Ureter (tissue), 1 donor: ENCODE measurements around the gene ADCK2. TPM values are rescaled to one million over a fixed set of nuclear protein-coding genes. Genes with fewer than 3 reads are reported as not detected.
A peak's percentile ranks its signal among the peaks of the same experiment; 100 is the strongest.
"Not testable (repeated sequence)": the region's sequence is repeated elsewhere in the genome, so short reads cannot be mapped to it uniquely, and the experiment has no call there.

Experiments used
- DNase-seq: peaks from one replicate; pipeline ENCODE4 v3.0.0-alpha.2; 2020; ENCODE audit warnings: low spot score
- total RNA-seq: library from RNA; stranded (reverse); gene quantifications from one replicate; pipeline ENCODE4 v1.2.4, GENCODE V29; 2023
- donor health status: DM: yes; HTN: yes; CAD: no.

Gene ADCK2
- total RNA-seq, 1 donor from 2014 or later, result 28.9 TPM

DNA sequence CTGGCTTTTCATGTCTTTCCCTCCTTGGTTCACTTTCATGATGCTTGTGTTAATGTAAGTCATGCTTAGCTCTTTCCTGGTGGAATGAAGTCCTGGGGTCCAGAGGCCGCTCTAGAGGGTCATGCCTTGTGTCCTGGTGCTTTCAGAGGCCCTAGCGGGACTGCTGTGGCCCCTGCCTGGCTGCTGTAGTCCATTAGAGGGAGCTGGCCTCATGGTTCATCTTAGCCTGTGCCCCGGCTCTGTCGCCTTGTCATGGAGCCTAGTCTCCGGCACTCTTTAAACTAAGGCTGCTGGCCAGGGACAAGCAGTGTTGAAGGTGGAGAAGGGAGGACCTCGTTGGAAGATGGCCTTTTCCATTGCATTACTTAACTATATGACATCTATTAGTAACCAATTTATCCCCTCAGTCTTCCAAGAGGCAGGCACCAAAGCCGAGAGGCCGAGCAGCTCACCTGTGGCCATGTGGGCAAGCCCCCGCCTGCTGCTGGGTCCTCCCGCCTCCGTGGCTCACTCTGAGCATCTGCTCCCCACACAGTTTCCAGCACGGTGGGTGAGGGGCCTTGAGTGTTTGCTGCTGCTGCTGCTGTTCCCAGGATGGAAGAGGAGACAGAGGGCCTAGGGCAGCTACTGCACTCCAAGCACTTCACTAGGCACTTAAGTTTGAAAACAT is 18.8 kb downstream of the ADCK2 start:
- DNase-seq, result no peak

- DNase-seq, result not testable (repeated sequence)
Observed at GRCh38 chr7:140693849-140694248, 21.1 kb downstream of the ADCK2 start.

- no peak for DNase-seq
Observed at GRCh38 chr7:140694592-140694991, 21.8 kb downstream of the ADCK2 start.

- no peak for DNase-seq
Observed at GRCh38 chr7:140695381-140695780, 22.6 kb downstream of the ADCK2 start.

DNA sequence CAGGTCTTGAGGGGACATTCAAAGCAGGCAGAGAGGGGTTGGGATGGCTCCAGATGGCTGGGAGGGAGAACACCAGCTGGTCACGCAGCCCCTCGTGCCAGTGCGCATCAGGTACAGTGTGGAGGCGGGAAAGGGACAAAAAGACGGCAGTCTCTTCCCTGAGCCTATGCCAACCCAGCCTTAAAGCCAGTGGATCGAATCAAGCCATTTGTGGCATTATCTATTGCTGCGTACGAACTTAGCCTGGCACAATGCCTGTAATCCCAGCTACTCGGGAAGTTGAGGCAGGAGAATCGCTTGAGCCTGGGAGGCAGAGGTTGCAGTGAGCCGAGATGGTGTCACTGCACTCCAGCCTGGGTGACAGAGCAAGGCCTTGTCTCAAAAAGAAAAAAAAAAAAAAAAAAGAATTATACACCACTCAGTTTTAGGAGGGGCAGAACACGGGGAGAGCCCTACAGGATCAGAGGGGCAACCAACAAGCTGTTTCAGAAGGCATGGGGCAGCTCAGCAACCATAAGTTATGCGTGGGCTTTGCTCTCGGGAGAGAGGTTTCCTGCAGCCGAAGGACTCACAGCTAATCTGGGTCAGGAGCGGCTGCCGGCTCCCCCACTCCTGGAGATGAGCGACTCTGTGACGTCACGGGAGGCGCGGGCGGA is 23.4 kb downstream of the ADCK2 start:
- DNase-seq, result peak; percentile 97

- DNase-seq, result peak; percentile 74
Observed at GRCh38 chr7:140696680-140697446, 24.1 kb downstream of the ADCK2 start, which contains the start of gene NDUFB2. NDUFB2 (plus strand) TSS chr7:140696708; CDS start chr7:140696745, 37 bp downstream.

- DNase-seq, result no peak
Observed at GRCh38 chr7:140697447-140698143, 24.9 kb downstream of the ADCK2 start.

- no peak for DNase-seq
Observed at GRCh38 chr7:140698477-140698876, 25.7 kb downstream of the ADCK2 start.

DNA sequence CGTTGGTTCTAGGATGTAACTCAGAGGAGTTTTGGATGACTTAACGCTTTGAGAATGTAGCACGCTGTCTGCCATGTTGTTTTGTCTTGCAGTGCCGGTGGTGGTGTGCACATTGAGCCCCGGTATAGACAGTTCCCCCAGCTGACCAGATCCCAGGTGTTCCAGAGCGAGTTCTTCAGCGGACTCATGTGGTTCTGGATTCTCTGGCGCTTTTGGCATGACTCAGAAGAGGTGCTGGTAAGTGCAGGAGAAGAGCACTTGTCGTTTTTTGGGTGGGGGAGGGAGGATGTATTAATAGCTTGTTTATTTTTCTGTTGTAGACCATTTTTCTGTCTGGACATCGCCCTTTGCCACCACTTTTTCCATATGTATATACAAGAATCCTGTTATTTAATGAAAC is 30.0 kb downstream of the ADCK2 start:
- no peak for DNase-seq

DNA sequence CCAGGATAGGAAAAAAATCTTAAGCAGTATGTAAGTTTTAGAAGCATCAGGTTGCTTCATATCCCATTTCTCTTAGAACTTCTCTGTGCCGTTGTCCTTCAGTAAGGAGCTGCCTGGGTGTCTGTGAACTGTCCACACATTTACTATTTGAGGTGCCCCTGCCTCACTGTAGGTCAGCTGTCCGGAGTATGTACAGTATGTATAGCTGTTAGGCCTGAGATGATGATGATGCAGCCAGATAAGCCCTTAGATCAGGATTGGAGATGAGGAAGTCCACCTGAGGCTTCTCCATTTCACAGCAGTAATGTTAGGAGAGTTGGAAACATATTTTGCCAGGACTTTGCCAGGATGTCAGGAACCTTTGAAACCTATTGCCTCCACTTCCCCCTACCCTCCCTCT is 31.5 kb downstream of the ADCK2 start:
- no peak for DNase-seq

DNA sequence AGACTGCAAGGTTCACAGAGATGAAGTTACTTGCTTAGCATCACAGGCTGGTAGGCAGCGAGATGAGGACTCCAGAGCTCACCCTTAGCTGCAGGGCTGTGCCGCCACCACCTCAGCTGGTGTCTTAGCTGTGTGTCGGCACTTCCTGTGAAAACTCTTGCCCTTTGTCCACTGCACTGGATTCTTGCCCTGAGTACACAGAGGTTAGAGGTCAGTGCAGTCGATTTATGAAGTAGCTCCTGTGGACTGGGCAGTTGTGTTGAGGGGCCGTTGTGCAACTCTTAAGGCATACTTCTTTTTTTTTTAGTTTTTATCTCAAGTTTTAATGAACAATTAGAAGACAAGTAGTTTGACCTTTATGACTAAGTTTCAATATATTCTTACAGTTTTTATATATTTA is 34.4 kb downstream of the ADCK2 start:
- no peak for DNase-seq

DNA sequence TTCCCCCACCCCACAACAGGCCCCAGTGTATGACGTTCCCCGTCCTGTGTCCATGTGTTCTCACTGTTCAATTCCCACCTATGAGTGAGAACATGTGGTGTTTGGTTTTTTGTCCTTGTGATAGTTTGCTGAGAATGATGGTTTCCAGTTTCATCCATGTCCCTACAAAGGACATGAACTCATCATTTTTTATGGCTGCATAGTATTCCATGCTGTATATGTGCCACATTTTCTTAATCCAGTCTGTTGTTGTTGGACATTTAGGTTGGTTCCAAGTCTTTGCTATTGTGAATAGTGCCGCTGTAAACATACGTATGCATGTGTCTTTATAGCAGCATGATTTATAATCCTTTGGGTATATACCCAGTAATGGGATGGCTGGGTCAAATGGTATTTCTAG is 36.0 kb downstream of the ADCK2 start:
- not testable (repeated sequence) for DNase-seq

DNA sequence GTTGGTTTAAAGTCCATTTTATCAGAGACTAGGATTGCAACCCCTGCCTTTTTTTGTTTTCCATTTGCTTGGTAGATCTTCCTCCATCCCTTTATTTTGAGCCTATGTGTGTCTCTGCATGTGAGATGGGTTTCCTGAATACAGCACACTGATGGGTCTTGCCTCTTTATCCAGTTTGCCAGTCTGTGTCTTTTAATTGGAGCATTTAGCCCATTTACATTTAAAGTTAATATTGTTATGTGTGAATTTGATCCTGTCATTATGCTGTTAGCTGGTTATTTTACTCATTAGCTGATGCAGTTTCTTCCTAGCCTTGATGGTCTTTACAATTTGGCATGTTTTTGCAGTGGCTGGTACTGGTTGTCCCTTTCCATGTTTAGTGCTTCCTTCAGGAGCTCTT is 39.6 kb downstream of the ADCK2 start:
- not testable (repeated sequence) for DNase-seq

DNA sequence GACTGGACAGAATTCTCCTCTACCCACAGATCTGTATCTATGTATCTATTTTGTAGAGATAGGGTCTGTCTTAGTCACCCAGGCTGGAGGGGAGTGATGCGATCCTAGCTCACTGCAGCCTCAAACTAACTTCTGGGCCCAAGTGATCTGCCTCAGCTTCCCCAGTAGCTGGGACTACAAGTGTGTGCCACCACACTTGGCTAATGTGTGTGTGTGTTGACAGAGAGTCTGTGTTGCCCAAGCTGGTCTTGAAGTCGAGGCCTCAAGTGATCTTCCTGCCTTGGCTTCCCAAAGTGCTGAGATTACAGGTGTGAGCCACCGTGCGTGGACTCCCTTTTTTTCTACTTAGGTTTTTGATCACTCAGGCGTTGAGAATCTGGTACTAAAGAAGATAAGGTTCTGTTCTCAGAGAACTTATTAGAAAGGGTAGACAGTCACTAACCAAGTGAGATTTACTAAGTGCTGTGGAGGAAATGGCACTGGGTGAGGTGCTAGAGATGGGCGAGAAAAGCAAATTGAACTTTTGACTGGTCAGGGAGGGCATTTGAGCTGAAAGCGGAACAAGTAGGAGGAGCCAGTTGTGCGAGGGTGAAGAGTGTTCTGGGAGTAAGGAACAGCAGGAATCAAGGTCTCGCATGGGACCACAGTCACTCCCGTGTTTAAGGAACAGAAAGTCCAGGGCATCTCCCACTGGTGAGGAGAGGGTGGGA is 41.7 kb downstream of the ADCK2 start:
- no peak for DNase-seq

DNA sequence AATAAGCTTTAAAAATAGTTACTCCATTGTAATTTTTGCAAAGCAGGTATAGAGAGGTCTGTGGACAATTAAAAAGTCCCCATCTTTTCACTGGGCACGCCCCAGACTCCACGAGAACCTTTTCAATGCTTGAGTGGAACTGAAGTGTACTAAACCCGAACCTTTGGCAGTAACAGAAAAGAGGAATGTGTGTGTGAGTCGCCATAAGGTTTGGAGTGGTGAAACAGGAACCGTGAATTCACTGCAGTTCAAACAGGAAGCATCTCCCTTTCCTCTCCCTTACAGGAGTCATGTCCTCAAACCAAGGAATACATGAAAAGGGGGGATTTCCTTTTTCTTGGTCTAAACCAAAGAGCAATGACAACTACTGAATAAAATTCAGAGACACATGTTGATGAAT is 47.0 kb downstream of the ADCK2 start:
- no peak for DNase-seq

- DNase-seq, result no peak
Observed at GRCh38 chr7:140722254-140722653, 49.5 kb downstream of the ADCK2 start.

DNA sequence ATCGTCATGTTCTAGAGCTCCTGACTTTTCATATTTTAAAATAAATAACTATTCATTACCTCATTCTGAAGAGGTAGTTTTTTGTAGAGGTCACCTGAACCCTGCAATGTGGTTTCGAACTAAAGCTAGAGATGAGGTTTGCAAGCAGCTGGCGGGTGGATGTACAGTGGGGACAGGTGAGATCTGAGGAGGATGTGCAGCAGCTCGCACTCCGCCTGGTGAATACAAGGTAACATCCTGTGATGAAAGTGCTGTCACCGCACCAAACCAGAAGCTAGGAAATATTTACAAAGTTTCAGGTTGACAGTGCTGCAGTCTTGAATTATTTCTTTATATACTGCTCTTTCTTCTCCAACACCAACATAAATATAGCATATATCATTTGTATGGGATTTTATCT is 50.3 kb downstream of the ADCK2 start:
- DNase-seq, result no peak

GRCh38 chr7:140723574-140723973 is 50.8 kb downstream of the ADCK2 start:
- no peak for DNase-seq

- DNase-seq, result no peak
Observed at GRCh38 chr7:140724706-140725105, 52.0 kb downstream of the ADCK2 start.

DNA sequence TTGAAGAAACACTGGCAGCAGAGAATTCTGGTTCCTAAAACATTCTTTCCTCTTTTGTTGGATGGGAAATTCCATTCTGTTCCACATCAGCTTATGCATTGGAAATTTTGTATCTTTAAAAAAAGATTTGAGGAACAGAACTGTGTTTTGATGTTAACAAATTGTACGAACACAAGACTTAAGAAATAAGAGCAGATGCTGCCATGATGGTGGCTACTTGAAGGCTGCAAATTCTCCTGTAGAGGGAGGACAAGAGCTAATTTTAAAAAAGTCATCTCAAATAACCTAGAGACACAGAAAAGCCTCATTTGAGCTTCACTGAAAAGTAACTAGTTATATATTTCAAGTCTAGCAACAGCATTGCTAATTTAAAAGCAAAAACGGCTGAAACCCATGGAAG is 53.5 kb downstream of the ADCK2 start:
- no peak for DNase-seq

DNA sequence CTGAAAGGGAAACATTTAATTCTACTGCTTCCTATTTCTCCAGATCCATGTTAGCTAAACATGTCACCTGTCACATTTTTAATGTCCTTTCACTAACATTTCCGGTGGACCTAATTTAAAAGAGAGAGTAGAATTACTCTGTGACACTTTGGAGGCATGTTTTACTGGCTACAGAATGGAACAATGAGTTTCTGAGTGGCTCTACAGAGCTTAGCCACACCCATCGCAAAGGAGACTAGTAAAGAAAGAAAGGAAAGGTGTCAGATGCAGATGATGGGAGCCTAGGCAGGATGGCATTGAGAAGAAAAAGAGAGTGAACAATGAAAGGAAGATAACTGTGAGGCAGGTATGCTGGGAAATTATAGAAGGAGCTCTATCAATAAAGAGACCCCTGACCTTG is 59.7 kb downstream of the ADCK2 start:
- DNase-seq, result no peak

- DNase-seq, result no peak
Observed at GRCh38 chr7:140734096-140734495, 61.4 kb downstream of the ADCK2 start.
